ENCODE results near the gene PCK2. TPM values are rescaled to one million over a fixed set of nuclear protein-coding genes. Genes with fewer than 3 reads are reported as not detected.

The PCK2 gene
- total and polyA plus RNA-seq, 2 of the 13 experiments (the other 11 are each of a cell fraction or from before 2014, with no cell fraction given): 129 to 272 TPM

DNA sequence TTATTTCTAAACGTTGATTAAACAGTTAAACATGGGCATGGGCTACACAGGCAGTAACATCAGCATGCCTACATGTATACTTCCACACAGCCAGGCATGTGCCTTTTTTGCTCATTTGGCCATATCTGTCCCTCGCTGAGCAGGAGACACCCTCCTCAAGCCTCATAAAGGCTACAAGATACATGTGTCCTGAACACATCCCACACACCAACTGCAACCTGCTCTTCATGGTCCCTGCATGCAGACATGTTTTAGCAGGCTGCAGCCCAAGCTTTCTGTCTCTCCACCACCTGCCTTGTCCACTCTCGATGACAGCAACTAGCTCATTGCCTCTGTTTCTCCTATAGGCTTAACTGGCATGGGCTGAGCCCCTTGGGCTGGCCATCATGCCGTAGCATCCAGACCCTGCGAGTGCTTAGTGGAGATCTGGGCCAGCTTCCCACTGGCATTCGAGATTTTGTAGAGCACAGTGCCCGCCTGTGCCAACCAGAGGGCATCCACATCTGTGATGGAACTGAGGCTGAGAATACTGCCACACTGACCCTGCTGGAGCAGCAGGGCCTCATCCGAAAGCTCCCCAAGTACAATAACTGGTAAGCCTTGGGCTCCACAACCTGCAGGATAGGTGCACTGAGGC lies 2.6 kb downstream of the PCK2 start (continued):
- TF ChIP-seq, protein P1, sequence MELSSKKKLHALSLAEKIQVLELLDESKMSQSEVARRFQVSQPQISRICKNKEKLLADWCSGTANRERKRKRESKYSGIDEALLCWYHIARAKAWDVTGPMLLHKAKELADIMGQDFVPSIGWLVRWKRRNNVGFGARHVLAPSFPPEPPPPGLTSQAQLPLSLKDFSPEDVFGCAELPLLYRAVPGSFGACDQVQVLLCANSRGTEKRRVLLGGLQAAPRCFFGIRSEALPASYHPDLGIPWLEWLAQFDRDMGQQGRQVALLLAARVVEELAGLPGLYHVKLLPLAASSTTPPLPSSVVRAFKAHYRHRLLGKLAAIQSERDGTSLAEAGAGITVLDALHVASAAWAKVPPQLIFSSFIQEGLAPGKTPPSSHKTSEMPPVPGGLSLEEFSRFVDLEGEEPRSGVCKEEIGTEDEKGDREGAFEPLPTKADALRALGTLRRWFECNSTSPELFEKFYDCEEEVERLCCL (CRISPR knock-in tag; IDR thresholded peaks at IDR 0.05; ENCODE audit: borderline replicate concordance): 0 out of 2 replicates have a peak, but pooled peaks have one; percentile 85
- TF ChIP-seq MIXL1 (CRISPR knock-in tag; IDR thresholded peaks at IDR 0.05) (no peak), ATRX (CRISPR knock-in tag; IDR thresholded peaks at IDR 0.05; ENCODE audit: borderline replicate concordance) (no peak), ZFP82 (CRISPR knock-in tag; IDR thresholded peaks at IDR 0.05; ENCODE audit: borderline replicate concordance) (no peak), TMF1 (CRISPR knock-in tag; IDR thresholded peaks at IDR 0.05; ENCODE audit: low read depth) (0 out of 2 replicates have a peak, but pooled peaks have one; percentile 28), ZNF484 (CRISPR knock-in tag; IDR thresholded peaks at IDR 0.05; ENCODE audit: borderline replicate concordance, low read depth) (no peak), JUN (CRISPR knock-in tag; IDR thresholded peaks at IDR 0.05) (no peak), HOXA7 (CRISPR knock-in tag; IDR thresholded peaks at IDR 0.05) (no peak), ZNF589 (CRISPR knock-in tag; conservative IDR thresholded peaks at IDR 0.05) (no peak), RARA (CRISPR knock-in tag; IDR thresholded peaks at IDR 0.05) (no peak), ARNTL (CRISPR knock-in tag; IDR thresholded peaks at IDR 0.05) (no peak), GFI1 (CRISPR knock-in tag; IDR thresholded peaks at IDR 0.05; ENCODE audit: borderline replicate concordance) (no peak), ZFP41 (CRISPR knock-in tag; IDR thresholded peaks at IDR 0.05; ENCODE audit: borderline replicate concordance) (no peak), ZNF564 (CRISPR knock-in tag; IDR thresholded peaks at IDR 0.05) (no peak), TOPORS (CRISPR knock-in tag; IDR thresholded peaks at IDR 0.05) (peak; percentile 52; the same call in 1 of the 2 replicates)
- TF ChIP-seq, protein P2, sequence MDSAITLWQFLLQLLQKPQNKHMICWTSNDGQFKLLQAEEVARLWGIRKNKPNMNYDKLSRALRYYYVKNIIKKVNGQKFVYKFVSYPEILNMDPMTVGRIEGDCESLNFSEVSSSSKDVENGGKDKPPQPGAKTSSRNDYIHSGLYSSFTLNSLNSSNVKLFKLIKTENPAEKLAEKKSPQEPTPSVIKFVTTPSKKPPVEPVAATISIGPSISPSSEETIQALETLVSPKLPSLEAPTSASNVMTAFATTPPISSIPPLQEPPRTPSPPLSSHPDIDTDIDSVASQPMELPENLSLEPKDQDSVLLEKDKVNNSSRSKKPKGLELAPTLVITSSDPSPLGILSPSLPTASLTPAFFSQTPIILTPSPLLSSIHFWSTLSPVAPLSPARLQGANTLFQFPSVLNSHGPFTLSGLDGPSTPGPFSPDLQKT (CRISPR knock-in tag; IDR thresholded peaks at IDR 0.05; ENCODE audit: borderline replicate concordance): no peak
- TF ChIP-seq, protein P3, sequence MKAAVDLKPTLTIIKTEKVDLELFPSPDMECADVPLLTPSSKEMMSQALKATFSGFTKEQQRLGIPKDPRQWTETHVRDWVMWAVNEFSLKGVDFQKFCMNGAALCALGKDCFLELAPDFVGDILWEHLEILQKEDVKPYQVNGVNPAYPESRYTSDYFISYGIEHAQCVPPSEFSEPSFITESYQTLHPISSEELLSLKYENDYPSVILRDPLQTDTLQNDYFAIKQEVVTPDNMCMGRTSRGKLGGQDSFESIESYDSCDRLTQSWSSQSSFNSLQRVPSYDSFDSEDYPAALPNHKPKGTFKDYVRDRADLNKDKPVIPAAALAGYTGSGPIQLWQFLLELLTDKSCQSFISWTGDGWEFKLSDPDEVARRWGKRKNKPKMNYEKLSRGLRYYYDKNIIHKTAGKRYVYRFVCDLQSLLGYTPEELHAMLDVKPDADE (CRISPR knock-in tag; IDR thresholded peaks at IDR 0.05): no peak
- TF ChIP-seq, protein P4, sequence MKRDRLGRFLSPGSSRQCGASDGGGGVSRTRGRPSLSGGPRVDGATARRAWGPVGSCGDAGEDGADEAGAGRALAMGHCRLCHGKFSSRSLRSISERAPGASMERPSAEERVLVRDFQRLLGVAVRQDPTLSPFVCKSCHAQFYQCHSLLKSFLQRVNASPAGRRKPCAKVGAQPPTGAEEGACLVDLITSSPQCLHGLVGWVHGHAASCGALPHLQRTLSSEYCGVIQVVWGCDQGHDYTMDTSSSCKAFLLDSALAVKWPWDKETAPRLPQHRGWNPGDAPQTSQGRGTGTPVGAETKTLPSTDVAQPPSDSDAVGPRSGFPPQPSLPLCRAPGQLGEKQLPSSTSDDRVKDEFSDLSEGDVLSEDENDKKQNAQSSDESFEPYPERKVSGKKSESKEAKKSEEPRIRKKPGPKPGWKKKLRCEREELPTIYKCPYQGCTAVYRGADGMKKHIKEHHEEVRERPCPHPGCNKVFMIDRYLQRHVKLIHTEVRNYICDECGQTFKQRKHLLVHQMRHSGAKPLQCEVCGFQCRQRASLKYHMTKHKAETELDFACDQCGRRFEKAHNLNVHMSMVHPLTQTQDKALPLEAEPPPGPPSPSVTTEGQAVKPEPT (CRISPR knock-in tag; IDR thresholded peaks at IDR 0.05; ENCODE audit: low read depth): no peak
- TF ChIP-seq, protein P5, sequence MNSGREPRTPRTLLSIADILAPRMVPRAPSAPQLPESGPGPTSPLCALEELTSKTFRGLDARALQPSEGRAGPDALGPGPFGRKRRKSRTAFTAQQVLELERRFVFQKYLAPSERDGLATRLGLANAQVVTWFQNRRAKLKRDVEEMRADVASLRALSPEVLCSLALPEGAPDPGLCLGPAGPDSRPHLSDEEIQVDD (CRISPR knock-in tag; IDR thresholded peaks at IDR 0.05; ENCODE audit: borderline replicate concordance): 0 out of 2 replicates have a peak, but pooled peaks have one; percentile 58
